ENCODE data around the gene ATXN1.

DNA sequence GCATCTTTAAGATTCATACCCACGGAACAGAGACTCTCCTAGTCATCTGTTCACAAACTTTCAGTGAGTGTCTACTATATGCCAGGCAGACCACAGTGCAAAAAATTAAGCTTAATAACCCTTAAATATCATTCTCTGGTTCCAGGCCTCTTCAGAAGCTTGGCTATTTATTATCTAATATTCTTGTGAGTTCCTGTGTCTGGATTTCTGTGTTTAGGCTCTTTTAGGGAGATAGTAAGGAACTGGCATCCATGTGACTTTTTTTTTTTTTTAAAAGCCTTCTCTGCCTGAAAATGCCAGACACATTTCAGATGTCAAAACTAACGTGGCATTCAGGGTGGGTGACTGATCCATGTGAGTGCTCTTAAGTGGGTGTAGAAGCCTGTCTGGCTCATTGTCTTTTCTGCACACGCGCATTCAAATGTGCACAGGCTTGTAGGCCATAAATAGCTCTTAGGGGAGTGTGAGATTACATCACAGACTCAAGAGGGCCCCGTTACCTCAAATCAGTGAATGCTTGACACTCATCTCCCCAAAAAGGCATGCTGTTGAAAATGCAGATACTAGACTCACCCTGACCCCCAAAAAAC, 380.9 kb downstream of the ATXN1 start:
- TF ChIP-seq, protein P1, sequence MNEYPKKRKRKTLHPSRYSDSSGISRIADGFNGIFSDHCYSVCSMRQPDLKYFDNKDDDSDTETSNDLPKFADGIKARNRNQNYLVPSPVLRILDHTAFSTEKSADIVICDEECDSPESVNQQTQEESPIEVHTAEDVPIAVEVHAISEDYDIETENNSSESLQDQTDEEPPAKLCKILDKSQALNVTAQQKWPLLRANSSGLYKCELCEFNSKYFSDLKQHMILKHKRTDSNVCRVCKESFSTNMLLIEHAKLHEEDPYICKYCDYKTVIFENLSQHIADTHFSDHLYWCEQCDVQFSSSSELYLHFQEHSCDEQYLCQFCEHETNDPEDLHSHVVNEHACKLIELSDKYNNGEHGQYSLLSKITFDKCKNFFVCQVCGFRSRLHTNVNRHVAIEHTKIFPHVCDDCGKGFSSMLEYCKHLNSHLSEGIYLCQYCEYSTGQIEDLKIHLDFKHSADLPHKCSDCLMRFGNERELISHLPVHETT (tag by site-specific recombination; IDR thresholded peaks at IDR 0.05), result no peak
- TF ChIP-seq, protein P2, sequence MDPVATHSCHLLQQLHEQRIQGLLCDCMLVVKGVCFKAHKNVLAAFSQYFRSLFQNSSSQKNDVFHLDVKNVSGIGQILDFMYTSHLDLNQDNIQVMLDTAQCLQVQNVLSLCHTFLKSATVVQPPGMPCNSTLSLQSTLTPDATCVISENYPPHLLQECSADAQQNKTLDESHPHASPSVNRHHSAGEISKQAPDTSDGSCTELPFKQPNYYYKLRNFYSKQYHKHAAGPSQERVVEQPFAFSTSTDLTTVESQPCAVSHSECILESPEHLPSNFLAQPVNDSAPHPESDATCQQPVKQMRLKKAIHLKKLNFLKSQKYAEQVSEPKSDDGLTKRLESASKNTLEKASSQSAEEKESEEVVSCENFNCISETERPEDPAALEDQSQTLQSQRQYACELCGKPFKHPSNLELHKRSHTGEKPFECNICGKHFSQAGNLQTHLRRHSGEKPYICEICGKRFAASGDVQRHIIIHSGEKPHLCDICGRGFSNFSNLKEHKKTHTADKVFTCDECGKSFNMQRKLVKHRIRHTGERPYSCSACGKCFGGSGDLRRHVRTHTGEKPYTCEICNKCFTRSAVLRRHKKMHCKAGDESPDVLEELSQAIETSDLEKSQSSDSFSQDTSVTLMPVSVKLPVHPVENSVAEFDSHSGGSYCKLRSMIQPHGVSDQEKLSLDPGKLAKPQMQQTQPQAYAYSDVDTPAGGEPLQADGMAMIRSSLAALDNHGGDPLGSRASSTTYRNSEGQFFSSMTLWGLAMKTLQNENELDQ (tag by site-specific recombination; IDR thresholded peaks at IDR 0.05; ENCODE audit: low read depth), result no peak
- TF ChIP-seq YY1 (tag by site-specific recombination; IDR thresholded peaks at IDR 0.05) (no peak), SALL2 (tag by site-specific recombination; IDR thresholded peaks at IDR 0.05; ENCODE audit: borderline replicate concordance) (no peak)
- TF ChIP-seq, protein P3, sequence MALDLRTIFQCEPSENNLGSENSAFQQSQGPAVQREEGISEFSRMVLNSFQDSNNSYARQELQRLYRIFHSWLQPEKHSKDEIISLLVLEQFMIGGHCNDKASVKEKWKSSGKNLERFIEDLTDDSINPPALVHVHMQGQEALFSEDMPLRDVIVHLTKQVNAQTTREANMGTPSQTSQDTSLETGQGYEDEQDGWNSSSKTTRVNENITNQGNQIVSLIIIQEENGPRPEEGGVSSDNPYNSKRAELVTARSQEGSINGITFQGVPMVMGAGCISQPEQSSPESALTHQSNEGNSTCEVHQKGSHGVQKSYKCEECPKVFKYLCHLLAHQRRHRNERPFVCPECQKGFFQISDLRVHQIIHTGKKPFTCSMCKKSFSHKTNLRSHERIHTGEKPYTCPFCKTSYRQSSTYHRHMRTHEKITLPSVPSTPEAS (tag by site-specific recombination; IDR thresholded peaks at IDR 0.05), result no peak
